Stimulated activated CD4-positive, alpha-beta T cell treated with anti-CD3 and anti-CD28 coated beads, Interleukin-1b, Interleukin-23, amount 100 ng/mL, for 24 hours (primary cell): ENCODE data around the gene SLC9A5.
A peak's percentile ranks its signal among the peaks of the same experiment; 100 is the strongest.

Source experiments
- DNase-seq, 4 experiments: peaks; one replicate each; pipeline ENCODE4 v3.0.0-alpha.2; 2020; ENCODE audit warnings: low read depth in 4 of 4, low spot score in 1 of 4

The SLC9A5 gene

DNA sequence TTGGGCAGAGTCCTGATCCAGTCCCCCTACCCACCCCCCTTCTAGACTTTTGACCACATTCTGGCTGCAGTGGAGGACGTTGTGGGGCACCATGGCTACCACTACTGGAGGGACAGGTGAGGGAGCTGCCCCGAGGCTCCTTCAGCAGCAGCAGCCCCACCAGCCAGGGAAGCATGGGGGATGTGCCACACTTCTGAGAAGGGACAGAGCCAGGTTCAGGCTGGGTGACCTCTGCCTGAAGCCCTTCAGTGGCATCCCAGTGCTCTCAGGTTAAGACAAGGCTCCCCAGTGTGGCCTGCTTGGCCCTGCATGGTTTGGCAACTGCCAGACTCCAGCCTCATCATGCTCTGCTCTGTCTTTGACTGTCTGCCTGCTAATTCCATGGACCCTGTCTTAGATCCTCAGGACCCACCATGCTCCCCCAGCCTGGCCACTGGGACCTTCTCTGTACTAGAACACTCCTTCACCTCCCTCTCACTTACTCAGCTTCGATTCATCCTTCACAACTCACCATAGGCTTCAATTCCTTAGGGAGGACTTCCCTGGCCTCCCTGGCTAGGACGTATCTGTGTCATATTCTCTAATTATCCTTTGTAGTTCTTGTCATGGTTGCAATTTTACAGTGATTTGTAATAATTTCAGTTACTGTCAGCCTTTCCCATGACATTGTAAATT, 8.8 kb downstream of the SLC9A5 start:
- DNase-seq = no peak

- no peak for DNase-seq
Measured at GRCh38 chr16:67258161-67258835, 9.5 kb downstream of the SLC9A5 start.

DNA sequence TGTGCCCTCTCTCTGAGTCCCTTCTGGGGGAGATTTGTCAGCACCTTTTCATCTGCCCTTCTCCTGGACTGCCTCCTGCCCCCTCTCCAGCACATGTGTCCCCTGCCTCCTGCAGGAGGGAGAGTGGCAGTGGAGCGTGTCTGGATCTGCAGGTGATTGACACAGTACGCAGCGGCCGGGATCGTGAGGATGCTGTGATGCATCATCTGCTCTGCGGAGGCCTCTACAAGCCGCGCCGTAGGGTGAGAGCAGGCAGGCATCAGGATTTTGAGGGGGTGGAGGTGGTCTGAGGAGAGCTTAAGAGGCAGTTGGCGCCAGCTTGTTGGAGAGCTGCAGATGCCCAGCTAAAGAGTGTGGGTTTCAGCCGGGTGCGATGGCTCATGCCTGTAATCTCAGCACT, 10.9 kb downstream of the SLC9A5 start:
- no peak for DNase-seq

GRCh38 chr16:67260426-67261063, 11.8 kb downstream of the SLC9A5 start:
- no peak for DNase-seq

DNA sequence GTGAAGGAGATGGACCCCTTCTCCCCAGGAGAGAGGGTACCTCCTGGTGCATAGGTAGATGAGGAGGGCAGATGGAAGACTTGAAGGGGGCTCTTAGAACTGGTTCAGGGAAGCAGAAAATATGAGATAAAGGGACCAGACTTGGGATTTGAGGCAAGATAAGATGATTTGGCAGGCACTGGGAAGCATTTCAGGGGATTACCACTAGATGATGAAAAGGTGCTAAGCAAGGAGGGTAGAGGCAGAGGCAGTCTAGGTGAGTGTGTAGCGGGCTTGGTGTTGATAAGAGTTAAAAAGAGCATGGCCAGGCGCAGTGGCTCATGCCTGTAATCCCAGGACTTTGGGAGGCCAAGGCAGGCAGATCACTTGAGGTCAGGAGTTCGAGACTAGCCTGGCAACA, 14.4 kb downstream of the SLC9A5 start:
- no peak for DNase-seq

DNA sequence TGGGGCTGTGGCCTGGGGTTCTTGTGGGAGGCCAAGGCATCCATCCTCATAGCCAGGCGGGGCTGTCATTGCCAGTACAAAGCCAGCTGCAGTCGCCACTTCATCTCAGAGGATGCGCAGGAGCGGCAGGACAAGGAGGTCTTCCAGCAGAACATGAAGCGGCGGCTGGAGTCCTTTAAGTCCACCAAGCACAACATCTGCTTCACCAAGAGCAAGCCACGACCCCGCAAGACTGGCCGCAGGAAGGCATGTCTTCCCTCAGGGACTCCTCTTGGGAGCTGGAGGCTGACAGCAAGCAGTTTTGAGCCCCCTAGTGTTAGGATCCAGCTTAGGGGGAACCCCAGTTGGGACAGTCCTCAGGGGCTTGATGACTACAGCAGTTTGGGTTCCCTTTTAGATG, 15.5 kb downstream of the SLC9A5 start:
- no peak for DNase-seq

DNA sequence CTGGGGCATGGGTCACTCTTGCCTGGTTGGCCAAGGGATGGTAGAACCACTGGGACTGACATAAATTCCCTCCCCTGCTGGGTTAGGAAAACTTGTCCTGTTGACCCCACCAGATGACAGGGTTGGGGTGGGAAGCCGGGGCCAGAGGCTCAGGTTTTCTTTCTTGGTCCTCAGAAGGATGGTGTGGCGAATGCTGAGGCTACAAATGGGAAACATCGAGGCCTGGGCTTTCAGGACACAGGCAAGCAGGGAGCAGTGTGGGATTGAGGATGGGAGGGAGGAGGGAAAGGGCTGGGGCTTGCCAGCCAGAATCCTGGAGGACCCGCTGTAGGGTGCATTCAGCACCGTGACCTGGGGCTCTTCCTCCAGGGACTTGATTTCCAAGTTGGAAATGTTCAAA, 16.1 kb downstream of the SLC9A5 start:
- no peak for DNase-seq

DNA sequence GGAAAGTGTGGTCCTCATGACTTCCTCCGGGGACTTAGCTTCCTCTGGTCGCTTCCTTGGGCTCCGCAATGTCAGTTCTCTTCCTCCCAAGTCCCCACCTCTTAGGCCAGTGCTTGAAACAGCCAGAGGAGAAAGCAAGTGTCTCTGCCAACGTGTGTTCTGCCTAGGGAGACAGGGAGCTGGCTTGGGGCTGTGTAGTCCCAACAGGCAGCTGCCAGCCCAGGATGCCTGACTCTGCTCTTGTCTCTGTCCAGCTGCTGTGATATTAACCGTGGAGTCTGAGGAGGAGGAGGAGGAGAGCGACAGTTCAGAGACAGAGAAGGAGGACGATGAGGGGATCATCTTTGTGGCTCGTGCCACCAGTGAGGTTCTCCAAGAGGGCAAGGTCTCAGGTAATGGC, 17.1 kb downstream of the SLC9A5 start:
- no peak for DNase-seq

DNA sequence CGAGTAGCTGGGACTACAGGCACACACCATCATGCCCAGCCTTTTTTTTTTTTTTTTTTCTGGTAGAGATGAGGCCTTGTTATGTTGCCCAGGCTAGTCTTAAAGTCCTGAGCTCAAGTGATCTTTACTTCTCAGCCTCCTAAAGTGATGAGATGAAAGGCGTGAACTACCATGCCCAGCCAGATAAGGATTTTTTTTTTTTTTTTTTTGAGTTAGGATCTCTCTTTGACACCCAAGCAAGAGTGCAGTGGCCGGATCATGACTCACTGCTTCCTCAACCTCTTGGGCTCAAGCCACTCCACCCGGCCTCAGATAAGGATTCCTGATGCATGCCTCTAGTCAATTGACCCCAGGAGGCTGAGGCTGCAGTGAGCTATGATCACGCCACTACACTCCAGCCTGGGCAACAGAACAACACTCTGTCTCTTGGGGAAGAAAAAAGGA, 19.4 kb downstream of the SLC9A5 start:
- no peak for DNase-seq

- DNase-seq = no peak
Measured at GRCh38 chr16:67269766-67270165, 21.0 kb downstream of the SLC9A5 start.

DNA sequence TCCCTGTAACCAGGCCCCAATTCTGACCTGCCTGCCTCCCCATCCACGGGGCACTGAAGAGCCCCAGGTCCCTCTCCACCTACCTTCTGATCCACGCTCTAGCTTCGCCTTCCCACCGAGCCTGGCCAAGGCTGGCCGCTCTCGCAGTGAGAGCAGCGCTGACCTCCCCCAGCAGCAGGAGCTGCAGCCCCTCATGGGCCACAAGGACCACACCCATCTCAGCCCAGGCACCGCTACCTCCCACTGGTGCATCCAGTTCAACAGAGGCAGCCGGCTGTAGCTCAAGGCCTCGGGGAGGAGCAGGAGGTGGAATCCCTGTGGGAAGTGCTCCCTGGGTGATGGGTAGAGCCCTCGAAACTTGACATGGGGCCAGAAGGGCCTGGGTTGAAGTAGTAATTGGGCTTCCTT, 22.2 kb downstream of the SLC9A5 start:
- DNase-seq = no peak

DNA sequence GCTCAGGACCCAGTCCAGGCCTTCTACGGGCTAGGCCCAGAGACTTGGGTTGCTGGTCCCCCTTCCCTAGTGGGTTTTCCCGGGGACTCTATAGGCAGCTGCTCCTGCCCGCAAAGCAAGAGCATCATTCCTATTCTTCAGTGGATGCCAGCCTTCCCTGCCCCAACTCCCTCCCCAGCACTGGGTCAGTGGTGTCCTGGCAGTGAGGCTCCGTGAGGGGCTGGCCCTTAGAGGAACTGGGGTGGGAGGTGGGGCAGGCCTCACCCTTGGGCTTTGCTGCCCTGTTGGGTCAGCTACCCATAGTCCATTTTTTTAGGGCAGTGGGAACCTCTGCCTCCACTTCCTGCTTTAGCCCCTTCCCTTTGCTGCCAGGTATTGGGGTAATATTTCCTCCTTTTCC, 22.7 kb downstream of the SLC9A5 start:
- no peak for DNase-seq

DNA sequence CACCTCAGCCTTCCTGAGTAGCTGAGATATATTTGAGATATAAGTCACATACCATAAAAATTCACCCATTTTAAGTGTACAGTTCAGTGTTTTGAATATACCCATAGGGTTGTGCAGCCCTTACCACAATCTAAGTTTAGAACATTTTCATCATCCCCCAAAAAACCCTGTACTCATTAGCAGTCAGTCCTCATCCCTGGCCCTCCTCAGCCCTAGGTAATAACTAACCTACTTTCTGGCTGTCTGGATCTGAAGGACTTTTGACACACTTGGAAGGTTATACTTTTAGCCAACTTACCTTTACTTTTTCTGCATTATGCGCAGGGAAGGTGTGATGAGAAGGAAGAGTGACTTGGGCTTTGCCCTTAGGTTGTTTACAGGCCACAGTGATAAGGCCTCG, 26.5 kb downstream of the SLC9A5 start:
- DNase-seq = no peak

- DNase-seq = no peak
Measured at GRCh38 chr16:67277294-67277998, 28.7 kb downstream of the SLC9A5 start.

DNA sequence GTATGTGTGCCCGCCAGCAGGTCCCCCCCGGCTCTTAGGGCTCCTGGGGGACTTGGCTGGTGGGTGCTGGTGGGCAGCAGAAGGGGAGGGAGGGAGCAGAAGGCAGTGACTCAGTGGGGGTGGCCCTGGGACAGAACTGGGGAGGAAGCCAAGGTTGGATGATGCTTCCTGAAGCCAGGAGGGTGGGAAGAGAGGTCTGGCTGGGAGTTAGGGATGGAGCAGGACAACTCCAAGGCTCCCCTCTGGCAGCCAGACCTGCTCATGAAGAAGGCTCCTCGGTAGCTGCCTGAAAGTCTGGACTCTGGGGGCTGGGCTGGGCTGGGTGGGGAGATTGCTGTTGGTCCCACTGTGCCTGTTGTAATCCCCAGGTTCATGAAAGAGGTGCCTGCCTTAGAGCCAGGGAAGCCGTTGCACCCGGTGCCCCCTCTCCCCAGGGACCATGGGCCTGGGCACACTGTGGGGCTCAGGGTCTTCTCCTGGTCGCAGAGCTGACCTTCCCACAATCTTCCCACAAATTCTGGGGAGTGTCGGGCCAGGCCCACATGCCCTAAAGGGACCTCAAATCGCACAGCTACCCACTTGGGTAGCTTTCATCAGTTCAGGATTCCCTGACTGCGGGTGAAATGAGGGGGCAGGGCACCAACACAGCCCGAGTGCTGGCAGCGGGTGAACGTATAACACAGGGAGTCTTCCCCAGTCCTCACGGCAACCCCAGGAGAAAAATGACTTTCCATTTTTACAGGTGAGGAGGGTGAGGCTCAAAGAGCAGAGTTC, 29.4 kb downstream of the SLC9A5 start:
- DNase-seq = peak in 1 of 4 experiments; percentile 7

DNA sequence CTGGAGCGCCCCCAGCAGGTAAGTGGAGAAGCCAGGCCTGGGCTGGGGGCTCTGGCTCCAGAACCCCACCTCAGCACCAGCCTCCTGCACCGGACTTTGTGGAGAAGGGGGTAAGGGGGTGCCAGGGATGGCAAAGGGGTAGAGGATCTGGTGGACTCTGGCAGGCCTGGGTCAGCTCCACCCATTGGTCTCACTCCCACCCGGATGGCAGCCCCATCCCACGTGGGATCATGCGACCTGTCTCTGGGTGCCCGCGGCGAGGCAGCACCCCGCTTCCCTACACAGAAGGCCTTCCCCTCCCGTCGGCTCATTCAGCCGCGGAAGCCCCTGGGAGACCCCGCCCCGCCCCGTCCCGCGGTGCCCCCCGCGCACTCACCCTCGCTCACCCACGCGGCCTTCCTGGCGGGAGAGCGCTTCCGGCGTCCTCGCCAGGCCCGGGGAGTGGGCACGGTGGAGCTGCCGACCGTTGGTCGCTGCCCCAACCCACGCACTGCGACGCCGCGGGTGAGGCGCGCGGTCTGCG, 30.1 kb downstream of the SLC9A5 start:
- DNase-seq = peak; percentile 17 to 48 (median 34)

GRCh38 chr16:67279296-67280089, 30.7 kb downstream of the SLC9A5 start, which contains the start of gene PLEKHG4:
TSS of gene PLEKHG4 (plus strand) at chr16:67279532. CDS start at chr16:67280045, 513 bp downstream.
- DNase-seq = peak; percentile 44 to 81 (median 70)

GRCh38 chr16:67280090-67281015, 31.6 kb downstream of the SLC9A5 start:
- no peak for DNase-seq
